HG02588 (cell line): ENCODE data around the gene UBL7.
"Not testable (repeated sequence)": the region's sequence is repeated elsewhere in the genome, so short reads cannot be mapped to it uniquely, and the experiment has no call there.

Experiments used
- ATAC-seq: cut with Tn5 transposase; IDR thresholded peaks from one replicate; pipeline ENCODE4 v1.9.1; 2021; ENCODE audit warnings: mild to moderate bottlenecking, moderate library complexity; ENCODE audit not compliant: unreplicated experiment

The UBL7 gene

DNA sequence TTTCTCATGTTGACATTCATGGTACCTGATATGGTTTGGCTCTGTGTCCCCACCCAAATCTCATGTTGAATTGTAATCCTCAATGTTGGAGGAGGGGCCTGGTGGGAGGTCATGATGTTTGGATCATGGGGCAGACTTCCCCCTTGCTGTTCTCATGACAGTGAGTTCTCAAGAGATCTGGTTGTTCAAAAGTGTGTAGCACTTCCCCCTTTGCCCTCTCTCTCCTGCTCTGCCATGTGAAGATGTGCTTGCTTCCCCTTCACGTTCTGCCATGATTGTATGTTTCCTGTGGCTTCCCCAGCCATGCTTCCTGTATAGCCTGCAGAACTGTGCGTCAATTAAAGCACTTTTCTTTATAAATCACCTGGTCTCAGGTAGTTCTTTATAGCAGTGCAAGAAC lies 3.3 kb upstream of the UBL7 start:
- no peak for ATAC-seq

- ATAC-seq = no peak
These were observed 2.7 kb upstream of the UBL7 start for GRCh38 chr15:74463634-74464033.

- ATAC-seq = no peak
These were observed 1.0 kb upstream of the UBL7 start for GRCh38 chr15:74461847-74462511.

DNA sequence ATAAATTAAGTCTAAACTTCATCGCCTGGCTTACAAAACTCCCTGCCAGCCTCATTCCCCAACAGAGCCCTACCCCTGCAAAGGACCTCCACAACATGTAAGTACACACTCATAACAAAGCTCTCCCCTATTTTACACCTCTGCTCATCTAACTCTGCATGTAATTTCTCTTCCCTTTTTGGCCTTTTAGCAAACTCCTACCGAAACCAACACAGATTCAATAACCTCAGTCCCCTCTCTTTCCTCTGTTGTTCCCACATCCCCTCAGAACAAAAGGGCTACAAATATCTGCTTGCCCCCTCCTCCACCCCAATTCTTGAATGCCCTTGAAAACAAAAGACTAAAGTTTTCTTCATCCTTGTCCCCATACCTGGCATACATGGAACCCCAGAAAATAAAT lies 662 bp downstream of the UBL7 start:
- ATAC-seq = no peak

DNA sequence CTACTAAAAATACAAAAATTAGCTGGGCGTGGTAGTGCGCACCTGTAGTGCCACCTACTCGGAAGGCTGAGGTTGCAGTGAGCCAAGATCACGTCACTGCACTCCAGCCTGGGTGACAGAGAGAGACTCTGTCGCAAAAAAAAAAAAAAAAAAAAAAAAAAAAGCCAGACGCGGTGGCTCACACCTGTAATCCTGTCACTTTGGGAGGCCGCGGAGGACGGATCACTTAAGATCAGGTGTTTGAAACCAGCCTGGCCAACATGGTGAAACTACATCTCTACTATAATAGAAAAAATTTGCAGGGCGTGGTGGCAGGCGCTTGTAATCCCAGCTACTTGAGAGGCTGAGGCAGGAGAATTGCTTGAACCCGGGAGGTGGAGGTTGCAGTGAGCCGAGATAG lies 1.2 kb downstream of the UBL7 start:
- not testable (repeated sequence) for ATAC-seq

DNA sequence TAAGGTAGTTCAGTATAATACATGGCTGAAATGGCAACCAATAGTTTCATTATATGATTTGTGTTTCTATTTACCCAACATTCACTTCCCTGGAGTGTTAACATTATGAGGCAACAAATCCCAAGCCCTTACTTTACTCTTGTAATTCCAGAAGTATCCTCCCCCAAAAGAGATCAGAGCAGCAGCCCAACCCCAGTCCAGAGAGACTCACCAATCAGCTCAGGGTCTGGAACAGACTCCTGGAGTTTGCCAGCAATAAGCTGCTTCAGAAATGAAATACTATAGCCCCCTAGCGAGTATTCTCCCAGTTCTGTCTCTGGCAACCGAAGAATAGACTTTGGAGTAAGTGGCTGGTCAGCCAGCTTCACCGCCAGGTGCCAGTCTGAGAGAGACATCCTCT lies 2.5 kb downstream of the UBL7 start:
- no peak for ATAC-seq

- not testable (repeated sequence) for ATAC-seq
These were observed 3.9 kb downstream of the UBL7 start for GRCh38 chr15:74457036-74457435.

- no peak for ATAC-seq
These were observed 6.0 kb downstream of the UBL7 start for GRCh38 chr15:74454764-74455500.

DNA sequence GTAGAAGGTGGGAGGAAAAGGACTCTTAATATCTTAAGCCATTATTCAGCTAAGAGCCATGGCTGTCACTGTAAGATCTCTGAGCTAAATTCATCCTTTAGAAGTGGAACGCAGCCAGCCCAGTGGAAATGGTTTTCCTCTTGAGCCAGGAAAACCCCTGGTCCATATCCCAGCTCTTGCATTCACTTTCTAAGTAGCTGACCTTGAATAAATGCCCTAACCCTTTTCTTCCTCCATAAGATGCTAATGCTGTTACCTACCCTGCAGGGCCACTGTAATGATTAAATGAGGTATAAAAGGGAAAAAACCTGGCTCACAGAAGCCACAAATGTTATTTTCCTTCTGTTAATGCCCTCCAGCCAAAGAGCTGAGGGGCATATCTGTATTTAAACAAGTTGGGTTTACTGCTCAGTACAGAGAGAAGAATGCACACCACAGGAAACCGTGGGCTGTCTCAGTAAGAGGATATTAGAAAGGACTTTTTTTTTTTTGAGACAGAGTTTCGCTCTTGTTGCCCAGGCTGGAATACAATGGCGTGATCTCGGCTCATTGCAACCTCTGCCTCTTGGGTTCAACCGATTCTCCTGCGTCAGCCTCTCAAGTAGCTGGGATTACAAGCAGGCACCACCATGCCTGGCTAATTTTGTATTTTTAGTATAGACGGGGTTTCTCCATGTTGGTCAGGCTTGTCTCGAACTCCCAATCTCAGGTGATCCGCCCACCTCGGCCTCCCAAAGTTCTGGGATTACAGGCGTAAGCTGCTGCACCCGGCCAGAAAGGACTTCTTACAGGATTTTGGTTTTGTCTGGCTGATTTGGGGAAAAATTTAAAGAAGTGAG lies 6.8 kb downstream of the UBL7 start:
- no peak for ATAC-seq

DNA sequence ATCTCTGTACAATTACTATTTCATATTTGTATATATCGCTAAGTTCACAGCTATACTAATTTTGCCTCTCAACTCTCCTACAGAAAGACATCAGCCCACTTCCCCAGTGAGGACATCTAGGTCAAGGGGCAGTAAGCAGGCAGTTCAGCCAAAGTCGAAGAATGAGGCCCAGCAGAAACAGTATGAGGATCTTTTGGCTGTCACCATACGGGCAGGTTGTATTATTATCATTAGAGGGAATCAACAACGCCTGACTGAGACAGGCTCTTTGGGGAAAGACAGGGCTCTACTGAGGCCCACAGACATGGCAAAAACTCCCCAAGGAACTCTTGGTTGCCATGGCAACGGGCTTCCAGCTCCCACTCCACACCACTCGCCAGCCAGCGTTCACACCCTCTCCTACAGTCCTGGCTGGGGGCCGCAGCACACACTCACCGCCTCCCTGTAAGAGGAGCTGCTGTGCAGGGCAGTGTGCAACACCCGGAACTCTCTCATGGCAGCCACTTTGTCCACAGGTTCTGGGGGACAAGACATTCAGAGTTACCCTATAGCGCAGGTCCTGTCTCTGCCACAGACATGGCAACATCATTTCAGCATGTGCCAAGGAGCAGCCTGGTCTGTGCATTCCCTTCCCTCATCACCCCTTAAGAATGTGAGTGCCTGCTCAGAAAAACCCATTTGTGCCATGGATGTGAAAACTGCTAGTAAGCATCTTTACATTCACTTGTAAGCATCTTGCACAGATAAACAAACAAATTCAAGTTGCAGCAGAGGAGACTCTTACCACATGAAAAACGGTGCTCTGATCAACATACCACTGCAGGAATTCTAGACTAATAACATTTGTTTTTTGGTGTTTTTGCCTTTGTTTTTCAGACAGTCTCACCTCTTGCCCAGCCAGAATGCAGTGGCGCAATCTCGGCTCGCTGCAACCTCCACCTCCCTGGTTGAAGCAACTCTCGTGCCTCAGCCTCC lies 8.8 kb downstream of the UBL7 start:
- no peak for ATAC-seq

DNA sequence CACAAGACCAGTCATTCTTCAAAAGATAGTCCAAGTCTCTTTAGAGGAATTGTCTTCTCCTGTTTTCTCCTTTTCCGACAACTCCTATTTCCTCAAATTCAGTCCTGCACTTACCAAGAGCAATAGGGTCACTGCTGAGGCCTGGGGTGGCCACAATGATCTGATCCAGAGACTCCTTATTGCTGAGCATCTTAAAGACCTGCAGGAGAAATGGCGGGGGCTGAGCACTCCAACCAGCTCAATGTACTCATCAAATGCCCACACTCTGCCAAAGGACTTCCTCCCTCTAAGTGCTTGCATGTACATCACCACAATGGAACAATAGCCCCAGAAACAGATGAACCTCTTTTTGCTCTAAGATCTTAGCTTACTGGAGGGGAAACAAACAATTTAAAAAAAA lies 9.6 kb downstream of the UBL7 start:
- no peak for ATAC-seq

GRCh38 chr15:74449643-74450205 lies 11.2 kb downstream of the UBL7 start:
- ATAC-seq = no peak

DNA sequence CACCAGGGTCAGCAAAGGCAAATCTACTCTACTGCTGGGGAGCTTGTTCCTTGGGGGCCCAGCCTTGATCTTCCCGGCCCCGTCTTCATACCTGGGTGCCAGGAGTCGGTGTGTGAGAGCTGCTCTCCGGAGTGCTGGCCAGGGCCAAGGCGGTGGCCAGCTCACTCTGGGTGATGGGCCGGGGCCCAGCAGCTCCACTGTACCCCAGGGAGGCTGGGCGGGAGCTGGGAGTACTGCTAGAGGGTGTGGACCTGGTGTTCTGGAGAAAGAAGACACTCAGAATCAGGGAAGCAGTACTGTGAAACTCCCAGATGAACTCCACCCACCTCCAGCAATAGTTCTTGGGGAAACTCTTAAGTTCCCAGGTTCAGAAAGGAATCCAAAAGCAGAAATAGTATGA lies 11.9 kb downstream of the UBL7 start:
- no peak for ATAC-seq

DNA sequence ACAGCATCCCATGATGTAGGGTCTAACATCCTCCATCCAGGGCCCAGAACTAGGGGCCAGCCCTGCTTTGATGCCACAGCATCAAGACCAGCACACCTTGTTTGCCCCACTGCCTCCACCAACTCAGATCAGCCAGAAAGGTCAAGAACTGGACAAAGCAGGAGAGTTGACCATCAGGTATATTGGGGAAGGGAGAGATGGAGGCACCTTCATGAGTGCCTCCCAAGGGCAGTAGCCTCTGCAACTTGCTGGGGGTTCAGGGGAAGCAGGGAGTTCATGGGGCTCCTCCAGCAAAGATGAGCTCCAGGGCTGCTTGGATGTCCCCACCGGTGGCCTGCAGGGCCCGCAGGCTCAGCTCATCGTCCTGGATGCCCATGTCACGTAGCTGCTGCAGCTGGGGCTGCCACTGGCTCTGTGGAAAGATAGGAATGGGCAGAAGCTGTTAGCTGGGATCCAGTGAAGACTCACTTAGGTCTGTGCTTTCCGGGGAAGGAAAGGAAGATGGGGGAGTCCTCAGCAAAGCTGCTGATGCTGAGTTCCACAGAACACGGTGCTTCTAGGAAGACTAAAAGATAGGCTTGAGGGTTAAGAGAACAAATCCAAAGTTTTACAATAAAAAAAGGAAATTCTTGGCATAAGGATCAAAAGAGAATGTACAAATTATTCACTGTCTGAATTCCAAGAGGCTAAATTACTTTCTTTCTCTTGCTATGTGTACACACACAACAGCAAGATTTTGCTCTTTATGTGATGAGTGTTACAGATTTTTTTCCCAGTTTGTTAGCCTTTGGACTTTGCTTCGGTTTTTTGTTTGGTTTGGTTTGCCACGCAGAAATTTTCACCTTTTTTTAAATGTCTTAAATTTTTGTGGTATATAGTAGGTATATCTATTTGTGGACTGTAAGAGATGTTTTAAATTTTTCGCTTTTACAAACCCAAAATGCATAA lies 14.9 kb downstream of the UBL7 start:
- ATAC-seq = no peak

DNA sequence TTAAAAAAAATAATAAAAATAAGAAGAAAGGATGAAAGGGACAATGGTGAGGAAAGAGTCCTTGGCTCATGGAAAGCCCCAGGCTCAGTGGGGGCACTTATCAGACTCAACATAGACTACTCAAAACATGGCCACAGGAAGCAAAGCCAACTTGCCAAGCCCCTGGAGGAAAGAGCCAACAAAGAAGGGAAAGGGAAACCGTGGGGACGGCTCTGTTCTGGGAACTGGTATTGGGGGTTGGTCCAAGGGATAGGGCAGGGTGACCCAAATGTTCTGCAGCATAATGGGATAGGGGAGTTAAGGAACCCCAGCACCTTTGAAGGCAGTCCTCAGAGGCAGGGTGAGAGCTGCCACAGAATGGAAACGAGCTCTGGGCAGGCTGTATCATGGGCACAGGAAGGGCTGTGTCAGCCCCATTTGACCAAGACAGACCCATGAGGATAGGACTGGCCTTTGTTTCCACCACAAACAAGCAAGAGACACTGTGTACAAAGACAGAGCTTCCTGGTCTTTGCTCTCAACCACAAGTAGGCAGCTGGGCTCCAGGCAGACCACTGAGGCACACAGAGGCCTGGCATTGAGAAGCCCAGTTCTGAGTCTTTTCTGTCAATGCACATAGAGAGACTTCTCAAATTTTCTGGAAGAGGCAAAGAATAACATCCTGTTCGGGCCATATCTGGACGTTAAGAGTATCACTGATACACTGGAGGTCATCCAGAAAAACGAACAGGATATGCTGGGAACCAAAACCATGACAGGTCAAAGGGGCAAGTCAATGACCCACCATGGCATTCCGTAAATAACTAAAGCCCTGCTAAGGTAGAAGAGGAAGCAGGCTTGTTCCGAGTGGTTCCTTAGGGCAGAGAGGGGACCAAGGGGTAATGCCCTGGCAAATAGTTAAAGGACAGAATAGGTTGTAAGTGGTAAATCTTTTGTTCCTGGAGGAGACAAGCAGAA lies 16.6 kb downstream of the UBL7 start:
- ATAC-seq = no peak

GRCh38 chr15:74443100-74443909 lies 17.7 kb downstream of the UBL7 start:
- no peak for ATAC-seq

DNA sequence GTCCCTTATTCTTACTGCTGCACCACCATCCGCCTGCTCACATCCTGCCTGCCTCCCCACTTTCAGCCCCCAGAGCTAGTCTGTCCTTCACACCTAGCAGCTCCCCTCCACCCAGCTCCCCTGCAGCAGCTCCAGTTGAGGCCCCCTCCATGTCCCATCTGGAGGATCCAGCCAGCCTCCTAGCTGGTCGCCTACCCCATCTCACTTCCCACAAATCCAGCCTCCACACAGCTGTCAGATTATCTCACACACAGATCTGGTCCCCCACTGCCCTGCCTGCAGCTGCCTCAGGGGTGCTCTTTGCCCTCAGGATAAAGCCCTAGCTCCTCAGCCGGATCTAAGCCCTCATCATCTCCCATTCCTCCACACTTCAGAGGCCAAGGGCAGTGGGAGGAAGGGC lies 18.4 kb downstream of the UBL7 start:
- ATAC-seq = no peak
